ENCODE results near the gene TBC1D32. TPM values are rescaled to one million over a fixed set of nuclear protein-coding genes. Genes with fewer than 3 reads are reported as not detected.

The TBC1D32 gene
- total RNA-seq = 1 to 10 TPM; 6.3 to 10.0 TPM

GRCh38 chr6:121334299-121335086, at the start of gene TBC1D32:
Gene TBC1D32 (minus strand): TSS chr6:121334480. CDS start chr6:121334430, 50 bp downstream.

Small RNAs within 50 kb of the gene (small RNA-seq; reads per million reads assigned to genes)
- gene RF00019 = 0 reads per million in 2 donors
- 0 reads per million in 2 donors for gene RNU6-1286P

Other genes with a start within 250 kb of the TBC1D32 start
- gene GJA1, start 101.2 kb upstream of the TBC1D32 start, total RNA-seq = 10 to 100 TPM in 1 of 2 donors, 1 to 10 TPM in 1; 8.3 to 24.0 TPM

Data from melanocyte of skin (primary cell).